Chondrocyte (in vitro differentiated cells): ENCODE measurements around the gene TTLL11. TPM values are rescaled to one million over a fixed set of nuclear protein-coding genes. Genes with fewer than 3 reads are reported as not detected.

Experiments used
- DNase-seq: peaks from one replicate; pipeline ENCODE4 v3.0.0; 2021; ENCODE audit warnings: mixed read lengths, low spot score
- H3K27ac Mint-ChIP-seq: one replicate; pipeline ENCODE4 v1.8.0; 2021; ENCODE audit warnings: mild to moderate bottlenecking, moderate library complexity, mixed read lengths; ENCODE audit not compliant: unreplicated experiment
- H3K27me3 Mint-ChIP-seq: 2 replicates; pipeline ENCODE4 v1.8.0; 2021; ENCODE audit warnings: low read depth, mixed read lengths
- H3K36me3 Mint-ChIP-seq: 2 replicates; pipeline ENCODE4 v1.8.0; 2021; ENCODE audit warnings: low read depth, mixed read lengths
- H3K4me1 Mint-ChIP-seq: 2 replicates; pipeline ENCODE4 v1.8.0; 2021; ENCODE audit warnings: low read depth, mild to moderate bottlenecking, mixed read lengths
- H3K4me3 Mint-ChIP-seq: one replicate; pipeline ENCODE4 v1.8.0; 2021; ENCODE audit warnings: mild to moderate bottlenecking, moderate library complexity, mixed read lengths; ENCODE audit not compliant: unreplicated experiment
- H3K9me3 Mint-ChIP-seq: 2 replicates; pipeline ENCODE4 v1.8.0; 2021; ENCODE audit warnings: low read depth, mixed read lengths
- CTCF ChIP-seq: fragments of 200-600 bp; sonication (generic); IDR thresholded peaks from 2 replicates; pipeline ENCODE4 v1.5.0; 2021; ENCODE audit warnings: antibody characterized with exemption, mild to moderate bottlenecking, moderate library complexity
- total RNA-seq: library from RNA; stranded (reverse); gene quantifications from 3 replicates; pipeline ENCODE4 v1.2.1, GENCODE V29; 2021

The TTLL11 gene
- total RNA-seq, 1 donor from 2014 or later, result 9.1 TPM

- peaks cover under 1% of the 10 kb centered on the region for H3K9me3 Mint-ChIP-seq
- H3K4me3 Mint-ChIP-seq, result no peak overlapping the region
- peaks cover 1% of the 10 kb centered on the region for H3K36me3 Mint-ChIP-seq
- no peak overlapping the region for H3K27ac Mint-ChIP-seq
- H3K4me1 Mint-ChIP-seq, result peaks cover 11% of the 10 kb centered on the region
- TF ChIP-seq CTCF, result no peak
- no peaks in the 10 kb centered on the region for H3K27me3 Mint-ChIP-seq
- no peak for DNase-seq
These were observed 41.5 kb downstream of the TTLL11 start for GRCh38 chr9:122051351-122052321.

DNA sequence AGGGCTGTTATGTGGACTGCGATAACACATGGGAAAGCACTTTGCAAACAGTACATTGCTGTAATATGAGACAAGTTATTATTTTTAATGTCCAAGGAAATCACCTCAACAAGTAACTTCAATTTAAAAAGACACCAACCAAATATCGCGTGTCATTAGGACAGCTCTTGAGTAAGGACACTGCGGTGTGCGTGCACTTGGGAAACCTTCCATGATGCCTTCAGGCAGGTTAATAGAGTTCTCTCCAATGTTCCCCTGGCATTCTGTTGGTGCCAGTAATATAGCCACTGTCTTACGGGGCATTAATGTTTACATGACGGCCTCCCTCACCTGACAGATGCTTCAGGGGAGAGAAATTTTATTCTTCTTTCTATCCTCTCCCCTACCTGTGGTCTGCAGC is 42.9 kb downstream of the TTLL11 start:
- peaks cover 11% of the 10 kb centered on the region for H3K9me3 Mint-ChIP-seq
- peaks cover 7% of the 10 kb centered on the region for H3K36me3 Mint-ChIP-seq
- DNase-seq, result no peak
- peaks cover 11% of the 10 kb centered on the region for H3K4me1 Mint-ChIP-seq
- no peak overlapping the region for H3K27ac Mint-ChIP-seq
- TF ChIP-seq CTCF, result no peak
- H3K27me3 Mint-ChIP-seq, result no peaks in the 10 kb centered on the region
- H3K4me3 Mint-ChIP-seq, result no peak overlapping the region

DNA sequence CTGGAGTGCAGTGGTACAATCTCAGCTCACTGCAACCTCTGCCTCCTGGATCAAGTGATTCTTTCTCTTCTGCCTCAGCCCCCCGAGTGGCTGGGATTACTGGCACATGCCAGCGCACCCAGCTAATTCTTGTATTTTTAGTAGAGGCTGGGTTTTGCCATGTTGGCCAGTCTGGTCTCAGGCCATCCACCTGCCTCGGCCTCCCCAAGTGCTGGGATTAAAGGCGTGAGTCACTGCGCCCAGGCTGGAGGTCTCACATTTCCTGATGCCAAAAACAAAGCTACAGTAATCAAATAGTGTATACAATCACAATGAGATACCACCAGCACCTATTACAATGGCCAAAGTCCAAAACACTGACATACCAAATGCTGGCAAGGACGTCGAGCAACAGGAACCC is 51.1 kb downstream of the TTLL11 start:
- no peak overlapping the region for H3K27ac Mint-ChIP-seq
- DNase-seq, result no peak
- no peak for TF ChIP-seq CTCF
- H3K4me3 Mint-ChIP-seq, result no peak overlapping the region
- H3K9me3 Mint-ChIP-seq, result peaks cover 19% of the 10 kb centered on the region
- no peaks in the 10 kb centered on the region for H3K27me3 Mint-ChIP-seq
- H3K36me3 Mint-ChIP-seq, result peaks cover 6% of the 10 kb centered on the region
- peaks cover 7% of the 10 kb centered on the region for H3K4me1 Mint-ChIP-seq

GRCh38 chr9:122040561-122041242 is 52.4 kb downstream of the TTLL11 start:
- peaks cover 1% of the 10 kb centered on the region for H3K36me3 Mint-ChIP-seq
- no peak for DNase-seq
- TF ChIP-seq CTCF, result no peak
- no peak overlapping the region for H3K27ac Mint-ChIP-seq
- H3K4me1 Mint-ChIP-seq, result peaks cover 13% of the 10 kb centered on the region
- H3K27me3 Mint-ChIP-seq, result no peaks in the 10 kb centered on the region
- H3K9me3 Mint-ChIP-seq, result peaks cover 10% of the 10 kb centered on the region
- H3K4me3 Mint-ChIP-seq, result no peak overlapping the region

GRCh38 chr9:122039234-122039633 is 53.9 kb downstream of the TTLL11 start:
- Mint-ChIP-seq H3K27me3 (no peaks in the 10 kb centered on the region), H3K4me3 (no peak overlapping the region), H3K4me1 (peaks cover 16% of the 10 kb centered on the region), H3K9me3 (peaks cover 8% of the 10 kb centered on the region), H3K36me3 (no peaks in the 10 kb centered on the region), H3K27ac (no peak overlapping the region)
- no peak for TF ChIP-seq CTCF
- no peak for DNase-seq
